GM18861 (cell line): ENCODE measurements around the gene RHCG.

Experiments used
- ATAC-seq: cut with Tn5 transposase; IDR thresholded peaks from one replicate; pipeline ENCODE4 v1.9.1; 2021; ENCODE audit not compliant: unreplicated experiment

The RHCG gene

GRCh38 chr15:89496155-89497098, at the start of gene RHCG:
RHCG (minus strand) TSS chr15:89496583; CDS start chr15:89496544, 39 bp downstream.
- no peak for ATAC-seq

- ATAC-seq: no peak
Observed at GRCh38 chr15:89543389-89543788, 47.0 kb upstream of the RHCG start.

DNA sequence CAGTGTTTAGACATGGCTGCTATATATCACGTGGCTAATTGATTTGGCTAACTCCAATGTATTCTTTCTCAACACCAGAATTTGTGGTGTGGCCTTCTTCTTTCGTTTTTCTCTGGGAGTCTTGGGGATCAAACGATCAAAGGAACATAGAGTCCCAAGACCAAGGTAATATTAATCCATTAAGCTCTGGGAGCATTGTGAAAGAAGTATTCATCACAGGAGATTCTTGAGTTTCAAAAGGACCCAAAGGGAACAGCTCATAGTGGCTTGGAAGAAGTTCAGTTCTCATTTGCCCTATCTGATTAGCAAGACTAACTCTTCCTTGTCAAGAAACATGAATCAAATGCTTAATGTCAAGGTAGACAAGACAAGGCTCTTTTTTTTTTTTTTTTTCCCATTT, 46.0 kb upstream of the RHCG start:
- no peak for ATAC-seq

DNA sequence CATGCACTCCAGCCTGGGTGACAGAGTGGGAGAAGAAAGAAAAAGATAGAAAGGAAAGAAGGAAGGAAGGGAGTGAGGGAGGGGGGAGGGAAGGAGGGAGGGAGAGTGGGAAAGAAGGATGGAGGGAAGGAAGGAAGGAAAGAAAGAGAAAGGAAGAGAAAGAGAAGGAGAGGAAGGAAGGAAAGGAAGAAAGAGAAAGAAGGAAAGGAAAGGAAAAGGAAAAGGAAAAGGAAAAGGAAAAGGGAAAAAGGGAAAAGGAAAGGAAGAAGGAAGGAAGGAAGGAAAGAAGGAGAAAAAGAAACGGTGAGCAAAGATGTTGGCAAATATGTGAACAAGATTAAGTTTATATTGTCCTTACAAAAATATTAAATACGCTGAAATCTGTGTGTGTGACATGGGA, 42.6 kb upstream of the RHCG start:
- no peak for ATAC-seq

- no peak for ATAC-seq
Observed at GRCh38 chr15:89533861-89534544, 37.6 kb upstream of the RHCG start.

DNA sequence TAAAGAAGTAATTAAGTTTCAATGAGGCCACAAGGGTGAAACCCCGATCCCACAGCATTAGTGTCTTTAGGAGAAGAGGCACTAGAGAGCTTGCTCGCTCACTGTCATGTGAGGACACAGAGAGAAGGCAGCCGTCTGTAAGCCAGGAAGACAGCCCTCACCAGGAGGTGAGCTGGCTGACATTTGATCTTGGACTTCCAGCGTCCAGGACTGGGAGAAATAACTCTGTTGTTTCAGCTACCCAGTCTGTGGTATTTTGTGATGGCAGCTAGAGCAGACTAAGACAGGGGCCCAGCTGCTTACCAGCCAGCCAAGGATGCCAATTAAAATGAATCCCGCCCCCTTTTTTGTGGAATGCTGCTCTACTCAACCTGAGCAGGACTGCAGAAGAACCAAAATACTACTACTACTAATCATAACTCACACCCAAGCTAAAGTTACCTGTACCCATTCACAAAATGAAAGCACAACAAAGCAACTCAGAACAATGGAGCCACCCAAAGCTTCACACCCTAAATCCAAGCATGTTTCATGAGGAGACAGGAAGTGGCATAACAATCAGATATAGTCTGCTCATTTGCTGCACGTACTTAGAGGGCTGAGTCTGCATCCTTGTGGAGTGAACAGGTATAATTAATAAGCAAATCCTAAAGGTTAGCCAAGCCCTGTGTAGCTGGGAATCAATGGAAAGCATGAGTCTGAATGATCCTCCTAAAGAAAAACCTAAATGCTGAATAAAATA, 35.6 kb upstream of the RHCG start:
- ATAC-seq: no peak

DNA sequence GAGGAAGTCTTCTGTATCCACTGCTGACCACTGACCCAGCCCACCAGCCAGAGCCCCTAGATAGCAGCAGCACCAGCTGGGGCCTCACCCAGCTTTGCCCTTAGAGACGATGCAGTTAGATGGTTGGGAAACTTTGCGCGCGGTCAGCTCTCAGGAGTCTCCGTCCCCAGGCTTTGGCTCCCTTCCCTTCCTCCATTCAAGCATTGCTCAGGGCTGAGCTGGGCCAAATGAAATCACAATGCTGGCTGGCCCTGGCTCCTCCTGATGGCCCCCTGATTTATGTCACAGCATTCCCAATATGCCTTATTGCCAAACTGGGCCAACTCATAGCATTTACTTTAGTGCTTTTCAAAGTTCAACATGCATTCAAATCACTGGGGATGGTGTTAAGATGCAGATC, 34.6 kb upstream of the RHCG start:
- ATAC-seq: no peak

DNA sequence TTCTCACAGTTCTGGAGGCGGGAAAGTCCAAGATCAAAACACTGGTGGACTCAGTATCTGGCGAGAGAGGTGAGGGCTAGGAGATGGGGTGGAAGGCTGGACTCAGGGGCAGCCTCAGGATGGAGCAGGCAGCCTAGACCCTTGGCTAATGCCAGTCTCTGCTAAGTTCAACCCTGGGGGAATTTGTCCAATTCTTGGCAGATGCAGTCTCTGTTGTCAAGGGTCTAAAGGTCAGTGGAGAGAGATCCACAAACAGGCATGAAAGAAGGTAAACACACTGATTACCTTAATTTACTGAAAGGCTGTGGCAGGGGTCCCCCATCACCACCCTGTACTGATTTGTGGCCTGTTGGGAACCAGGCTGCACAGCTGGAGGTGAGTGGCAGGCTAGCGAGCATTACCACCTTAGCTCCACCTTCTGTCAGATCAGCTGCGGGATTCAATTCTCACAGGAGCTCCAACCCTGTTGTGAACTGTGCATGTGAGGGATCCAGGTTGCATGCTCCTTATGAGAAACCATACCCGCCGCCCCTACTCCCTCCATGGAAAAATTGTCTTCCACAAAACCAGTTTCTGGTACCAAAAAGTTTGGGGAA, 32.5 kb upstream of the RHCG start:
- no peak for ATAC-seq

GRCh38 chr15:89526601-89527441, 30.4 kb upstream of the RHCG start:
- ATAC-seq: no peak

GRCh38 chr15:89526181-89526580, 29.8 kb upstream of the RHCG start:
- no peak for ATAC-seq

GRCh38 chr15:89524184-89524583, 27.8 kb upstream of the RHCG start:
- no peak for ATAC-seq

- no peak for ATAC-seq
Observed at GRCh38 chr15:89523101-89523500, 26.7 kb upstream of the RHCG start.

DNA sequence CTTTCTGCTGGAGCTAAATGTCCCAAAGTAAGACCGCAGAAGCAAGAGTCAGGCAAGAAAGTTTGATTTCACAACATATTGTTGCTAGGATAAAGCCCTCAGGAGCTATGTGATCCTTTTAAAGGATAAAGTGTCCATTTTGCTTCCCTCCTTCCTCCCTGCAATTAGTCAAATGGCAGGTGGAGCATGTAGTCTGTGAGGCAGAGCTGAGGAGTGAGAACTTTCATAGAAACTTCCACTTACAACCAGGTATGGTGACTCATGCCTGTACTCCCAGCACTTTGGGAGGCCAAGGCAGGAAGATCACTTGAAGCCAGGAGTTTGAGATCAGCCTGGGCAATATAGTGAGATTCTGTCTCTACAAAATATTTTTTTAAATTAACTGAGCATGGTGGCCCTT, 25.2 kb upstream of the RHCG start:
- ATAC-seq: no peak

- ATAC-seq: no peak
Observed at GRCh38 chr15:89515477-89515876, 19.1 kb upstream of the RHCG start.

GRCh38 chr15:89514596-89515406, 18.4 kb upstream of the RHCG start:
- no peak for ATAC-seq

- no peak for ATAC-seq
Observed at GRCh38 chr15:89514186-89514585, 17.8 kb upstream of the RHCG start.

DNA sequence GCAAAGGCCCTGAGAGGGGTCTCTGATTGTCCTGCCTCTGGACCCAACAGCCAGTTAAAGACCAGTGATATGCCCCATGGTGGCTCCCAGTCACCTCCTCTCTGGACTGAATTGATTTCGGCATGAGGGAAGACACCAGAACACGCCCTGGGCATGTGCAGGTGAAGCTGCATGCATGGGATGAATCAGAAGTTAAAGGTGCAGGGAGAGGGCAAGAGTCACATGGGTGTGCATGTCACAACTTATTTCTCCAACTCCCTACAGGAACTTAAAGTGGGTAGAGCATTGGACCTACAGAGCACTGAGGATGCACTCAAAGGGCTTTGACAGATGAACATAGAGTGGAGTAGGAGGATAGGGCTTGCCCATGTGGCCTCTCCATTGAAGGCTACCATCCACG, 16.9 kb upstream of the RHCG start:
- ATAC-seq: no peak

DNA sequence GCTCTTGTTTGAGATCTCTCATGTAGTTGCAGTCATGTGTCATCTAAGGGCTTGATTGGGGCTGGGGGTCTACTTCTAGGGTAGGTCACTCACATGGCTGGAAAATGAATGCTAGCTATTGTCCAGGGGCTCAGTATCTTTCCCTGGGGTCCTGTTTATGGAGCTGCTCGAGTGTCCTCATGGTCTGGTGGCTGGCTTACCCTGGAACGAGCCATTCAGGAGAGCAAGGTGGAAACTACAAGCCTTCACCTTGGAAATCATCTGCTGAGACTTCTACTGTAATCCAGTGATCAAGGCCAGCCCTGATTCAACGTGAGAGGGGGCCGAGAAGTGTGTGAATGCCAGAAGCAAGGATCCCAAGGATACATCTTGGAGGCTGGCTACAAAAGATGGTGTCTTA, 16.2 kb upstream of the RHCG start:
- ATAC-seq: no peak

- ATAC-seq: no peak
Observed at GRCh38 chr15:89506026-89506686, 9.8 kb upstream of the RHCG start.
